ENCODE measurements around the gene TEX2. TPM values are rescaled to one million over a fixed set of nuclear protein-coding genes. Genes with fewer than 3 reads are reported as not detected.
"Not testable (repeated sequence)": the region's sequence is repeated elsewhere in the genome, so short reads cannot be mapped to it uniquely, and the experiment has no call there.

Gene TEX2
- total RNA-seq, 2 donors from 2014 or later, result 40.7 to 54.8 TPM

DNA sequence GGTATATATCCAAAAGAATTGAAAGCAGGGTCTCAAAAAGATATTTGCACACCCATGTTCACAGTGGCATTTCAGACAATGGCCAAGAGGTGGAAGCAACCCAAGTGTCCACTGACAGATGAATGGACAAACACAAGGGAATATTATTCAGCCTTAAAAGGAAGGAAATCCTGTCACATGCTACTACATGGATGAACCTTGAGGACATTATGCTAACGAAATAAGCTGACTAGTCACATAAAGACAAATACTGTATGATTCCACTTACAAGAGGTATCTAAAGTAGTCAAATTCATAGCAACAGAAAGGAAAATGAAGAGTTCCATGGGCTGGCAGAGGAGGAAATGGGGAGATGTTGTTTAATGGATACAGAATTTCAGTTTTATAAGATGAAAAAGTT, 41.4 kb downstream of the TEX2 start:
- intact Hi-C loops (cut with DNase I), result no loop called here

GRCh38 chr17:64220604-64221003, 42.5 kb downstream of the TEX2 start:
- intact Hi-C loops (cut with DNase I); DNase-seq; ATAC-seq: not testable (repeated sequence)

More for the DNA sequence above, 41.4 kb downstream of the TEX2 start:
- no peak for DNase-seq
- ATAC-seq, result no peak

DNA sequence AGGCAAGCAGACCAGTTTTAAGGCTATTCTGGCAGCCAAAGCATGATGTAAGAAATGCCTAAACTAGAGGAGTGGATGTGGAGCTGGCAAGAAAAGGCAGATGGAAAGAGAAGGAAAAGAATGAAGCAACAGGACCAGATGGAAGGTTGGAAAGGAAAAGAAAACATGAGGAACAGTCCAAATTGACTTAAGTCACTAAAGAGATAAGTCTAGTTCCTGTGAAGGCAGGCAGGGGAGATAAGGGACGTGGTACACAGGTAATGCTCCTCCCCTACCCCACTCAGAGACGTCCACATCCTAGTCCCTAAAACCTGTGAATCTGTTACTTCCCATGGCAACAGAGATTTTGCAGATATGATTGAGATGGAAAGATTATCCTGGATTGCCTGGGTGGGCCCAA, 43.5 kb downstream of the TEX2 start:
- intact Hi-C loops (cut with DNase I), result no loop called here
- no peak for DNase-seq
- ATAC-seq, result peak in 1 of 2 donors; percentile 12

- DNase-seq, result no peak
- intact Hi-C loops (cut with DNase I), result no loop called here
- no peak for ATAC-seq
Measured at GRCh38 chr17:64218066-64218465, 45.0 kb downstream of the TEX2 start.

GRCh38 chr17:64217249-64217691, 45.8 kb downstream of the TEX2 start:
- no peak for DNase-seq
- ATAC-seq, result peak in 1 of 2 donors; percentile 19
- intact Hi-C loops (cut with DNase I), result no loop called here

DNA sequence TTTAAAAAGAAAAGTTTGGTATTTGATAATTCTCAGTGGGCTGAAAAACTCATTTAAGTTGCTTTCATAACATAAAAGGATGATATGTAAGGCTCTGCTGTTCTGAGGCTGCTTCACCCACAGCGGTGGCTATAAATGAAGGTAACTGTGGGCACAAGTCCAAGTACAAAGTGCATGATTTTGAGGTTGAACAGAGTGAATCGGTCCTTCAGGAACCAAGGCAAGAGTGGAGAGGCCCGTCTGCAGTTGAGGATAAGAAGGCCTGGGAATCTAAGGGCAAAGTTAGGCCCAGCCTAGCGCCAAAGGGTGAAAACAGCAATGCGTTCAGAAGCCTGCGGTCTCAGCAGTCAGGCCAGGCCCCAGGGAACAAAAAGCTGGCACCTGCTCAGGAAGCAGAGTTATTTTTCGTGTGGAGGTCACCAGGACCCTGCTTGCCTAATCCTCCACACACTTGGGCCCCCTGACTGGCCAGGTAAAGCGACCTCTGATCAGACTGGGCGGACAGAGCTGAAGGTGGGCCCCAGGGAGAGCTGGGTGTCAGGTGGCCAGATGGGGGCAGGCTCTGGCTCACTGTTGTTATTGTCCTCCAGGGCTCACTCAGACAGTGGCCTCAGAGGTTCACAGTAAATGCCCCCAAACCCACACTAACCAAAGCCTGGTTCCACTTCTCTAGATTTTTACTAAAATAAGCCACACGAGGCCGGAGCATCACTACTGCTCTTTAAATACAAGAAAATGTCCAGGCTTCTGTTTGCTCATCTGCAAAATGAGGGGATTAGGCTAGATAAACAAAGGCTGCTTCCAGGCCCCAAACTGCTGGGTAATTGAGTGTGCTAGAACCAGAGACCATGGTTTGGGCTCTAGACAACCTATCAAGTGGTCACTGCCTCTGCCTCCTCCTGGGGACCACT, 46.5 kb downstream of the TEX2 start:
- intact Hi-C loops (cut with DNase I), result no loop called here
- ATAC-seq (peak; percentile 61 to 66), DNase-seq (peak; percentile 40)

DNA sequence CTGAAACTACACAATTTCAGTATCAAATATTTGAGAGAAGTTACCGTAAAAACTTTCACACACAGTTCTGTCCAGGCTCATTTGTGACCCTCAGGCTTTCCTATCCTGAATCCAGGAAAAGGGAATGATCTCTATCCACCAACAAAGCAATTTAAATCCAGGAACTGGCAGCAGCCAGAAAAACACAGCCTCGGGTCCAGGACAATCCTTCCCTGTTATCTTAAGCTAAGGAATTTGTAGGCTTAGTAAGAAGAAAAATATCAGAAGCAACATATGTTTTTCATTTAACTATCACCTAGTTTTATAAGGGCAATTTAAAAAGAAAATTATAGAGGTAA, 47.1 kb downstream of the TEX2 start:
- DNase-seq (no peak), ATAC-seq (peak in 1 of 2 donors; percentile 41)
- intact Hi-C loops (cut with DNase I), result no loop called here

GRCh38 chr17:64214950-64215349, 48.1 kb downstream of the TEX2 start:
- DNase-seq (no peak), ATAC-seq (no peak)
- intact Hi-C loops (cut with DNase I), result no loop called here

DNA sequence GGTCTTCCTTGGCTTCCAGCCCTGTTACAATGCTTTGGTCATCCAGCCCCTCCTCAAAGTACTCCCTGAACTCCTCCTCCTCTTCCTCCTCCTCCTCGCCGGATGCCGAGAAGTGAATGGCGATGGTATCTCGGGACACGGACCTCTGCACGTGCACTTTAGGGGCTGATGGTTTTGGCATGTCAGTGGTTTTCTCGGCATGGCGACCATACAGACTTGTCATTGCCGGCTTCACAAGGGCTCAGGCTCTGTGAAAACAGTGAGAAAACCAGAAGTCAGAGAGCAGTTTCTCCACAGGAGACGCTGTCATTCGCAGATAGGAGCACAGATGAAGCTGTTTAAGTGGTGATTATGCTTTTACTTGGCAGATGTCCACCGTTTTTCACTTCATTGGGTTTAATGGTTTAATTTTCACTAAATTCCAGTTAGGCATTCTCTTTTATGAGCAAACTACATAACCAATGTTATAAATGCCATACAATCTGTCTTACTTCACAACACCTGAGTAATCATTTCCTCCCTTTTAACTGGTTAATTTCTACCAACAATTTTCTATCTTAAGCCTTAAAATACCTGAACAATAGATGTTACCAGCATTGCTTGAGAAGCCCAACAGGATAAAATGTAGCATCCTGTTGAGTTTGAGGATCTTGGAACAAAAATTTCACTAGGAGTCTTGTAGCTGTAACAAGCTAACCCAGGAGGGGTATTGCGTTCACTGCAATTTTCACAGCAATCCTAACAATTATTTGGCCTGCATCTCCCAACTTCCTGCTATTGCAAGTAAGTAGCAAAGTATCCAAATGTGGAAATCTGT, 48.9 kb downstream of the TEX2 start:
- intact Hi-C loops (cut with DNase I), result no loop called here
- DNase-seq (no peak), ATAC-seq (no peak)

GRCh38 chr17:64212122-64212521, 50.9 kb downstream of the TEX2 start:
- ATAC-seq, result no peak
- DNase-seq, result no peak
- intact Hi-C loops (cut with DNase I), result no loop called here

- intact Hi-C loops (cut with DNase I), result loop anchor here in 1 of 2 donors (10.0 kb wide), 2 partner anchors 55 to 65 kb away; no protein-coding TSS in a partner anchor
- ATAC-seq (peak in 1 of 2 donors; percentile 55), DNase-seq (no peak)
Measured at GRCh38 chr17:64209983-64210382, 53.1 kb downstream of the TEX2 start.

DNA sequence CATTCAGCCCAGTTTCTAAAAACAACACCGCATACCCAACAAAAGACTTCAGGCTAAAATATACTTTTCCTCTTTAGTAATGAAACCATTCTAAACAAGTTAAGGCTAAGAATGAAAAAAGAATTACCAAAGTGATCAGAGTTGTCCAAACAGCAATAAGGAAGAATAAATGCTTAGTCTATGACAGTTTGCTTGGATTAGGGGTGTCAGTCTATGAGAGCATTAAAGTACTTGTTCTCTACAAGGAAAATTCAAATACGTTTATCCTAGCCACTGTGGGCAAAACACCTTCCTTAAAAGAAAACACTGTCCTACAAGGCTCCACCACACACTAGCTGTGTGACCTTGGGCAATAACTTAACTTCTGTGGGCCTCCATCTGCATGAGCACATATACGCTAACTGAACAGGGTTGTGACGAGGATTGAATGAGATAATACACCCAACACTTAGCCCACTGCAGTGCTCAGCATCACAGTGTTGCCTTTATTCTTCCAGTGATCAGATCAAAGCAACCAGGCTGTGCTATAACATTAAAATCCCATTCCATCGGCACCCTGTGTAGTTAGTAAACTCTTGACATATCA, 53.6 kb downstream of the TEX2 start:
- intact Hi-C loops (cut with DNase I), result loop anchor here in 1 of 2 donors (10.0 kb wide), 2 partner anchors 55 to 65 kb away; no protein-coding TSS in a partner anchor
- no peak for ATAC-seq

GRCh38 chr17:64208656-64209055, 54.4 kb downstream of the TEX2 start:
- intact Hi-C loops (cut with DNase I), result loop anchor here in 1 of 2 donors (10.0 kb wide), 2 partner anchors 54 to 66 kb away; no protein-coding TSS in a partner anchor
- DNase-seq, ATAC-seq: not testable (repeated sequence)

More for the DNA sequence above, 53.6 kb downstream of the TEX2 start:
- DNase-seq, result no peak

DNA sequence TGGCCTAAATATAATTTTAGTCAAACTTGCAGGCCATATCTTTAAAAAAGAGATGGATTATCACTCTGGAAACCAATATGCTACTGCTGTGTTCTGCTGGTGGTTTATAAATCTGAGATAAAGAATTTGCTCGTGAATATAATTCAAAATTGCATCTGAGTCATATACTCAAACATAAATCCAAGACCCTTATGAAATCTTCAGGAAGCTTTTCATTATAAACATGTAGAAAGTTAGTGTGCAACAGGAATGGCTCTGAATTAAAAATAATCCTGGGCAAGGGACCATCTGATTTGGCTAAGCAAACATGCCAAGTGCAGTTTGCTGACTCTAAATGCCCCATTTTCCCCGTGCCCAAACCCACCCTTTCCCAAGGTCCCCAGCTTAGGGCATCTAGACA, 57.3 kb downstream of the TEX2 start:
- no peak for DNase-seq
- ATAC-seq, result no peak
- intact Hi-C loops (cut with DNase I), result loop anchor here in 1 of 2 donors (10.0 kb wide), 2 partner anchors 51 to 69 kb away; no protein-coding TSS in a partner anchor

DNA sequence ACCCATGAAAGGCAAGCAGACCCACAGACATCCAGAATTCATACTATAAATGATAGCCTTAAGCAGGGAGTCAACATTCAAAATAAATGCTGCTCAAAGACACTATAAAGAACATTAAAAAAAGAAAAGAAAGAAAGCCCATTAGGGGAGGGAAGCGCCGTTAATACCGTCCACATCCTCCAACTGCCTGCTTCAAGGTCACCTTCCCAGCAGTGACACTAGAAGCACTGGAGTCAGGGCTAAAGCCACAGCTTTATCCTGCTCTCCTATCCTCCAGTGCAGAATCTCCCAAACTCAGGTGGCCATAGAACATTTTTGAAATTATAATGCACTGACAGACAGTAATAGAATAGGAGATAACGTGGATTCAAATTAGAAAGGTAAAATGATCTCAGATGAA, 59.4 kb downstream of the TEX2 start:
- DNase-seq, result no peak
- intact Hi-C loops (cut with DNase I), result loop anchor here in 1 of 2 donors (10.0 kb wide), 2 partner anchors 49 to 71 kb away; no protein-coding TSS in a partner anchor
- ATAC-seq, result peak in 1 of 2 donors; percentile 20

- intact Hi-C loops (cut with DNase I), result loop anchor here in 1 of 2 donors (10.0 kb wide), 2 partner anchors 48 to 72 kb away; no protein-coding TSS in a partner anchor
- DNase-seq (no peak), ATAC-seq (peak; percentile 48 to 69)
Measured at GRCh38 chr17:64202683-64203344, 60.2 kb downstream of the TEX2 start.

- DNase-seq, result no peak
- intact Hi-C loops (cut with DNase I), result loop anchor here in 1 of 2 donors (10.0 kb wide), 2 partner anchors 46 to 74 kb away; no protein-coding TSS in a partner anchor
- peak in 1 of 2 donors; percentile 80 for ATAC-seq
Measured at GRCh38 chr17:64200080-64201032, 62.7 kb downstream of the TEX2 start.
